Parathyroid adenoma (tissue), 2 donors: ENCODE data around the gene VSTM1.

Experiments
- H2AFZ ChIP-seq: fragments of 300-600 bp; sonication (generic); one replicate; pipeline ENCODE4 v1.7.0; 2017; ENCODE audit warnings: antibody characterized with exemption, mild to moderate bottlenecking
- H3K27ac ChIP-seq: fragments of 300-600 bp; sonication (generic); one replicate; pipeline ENCODE4 v1.7.0; 2017
- H3K27me3 ChIP-seq: fragments of 300-600 bp; sonication (generic); one replicate; pipeline ENCODE4 v1.7.0; 2017; ENCODE audit warnings: low read length; ENCODE audit not compliant: control insufficient read depth, insufficient read depth
- H3K36me3 ChIP-seq: fragments of 300-600 bp; sonication (generic); one replicate; pipeline ENCODE4 v1.7.0; 2017; ENCODE audit warnings: low read length; ENCODE audit not compliant: control insufficient read depth, insufficient read depth
- H3K4me1 ChIP-seq: fragments of 300-600 bp; sonication (generic); one replicate; pipeline ENCODE4 v1.7.0; 2017; ENCODE audit warnings: control low read depth
- H3K4me2 ChIP-seq: fragments of 300-600 bp; sonication (generic); one replicate; pipeline ENCODE4 v1.7.0; 2017; ENCODE audit warnings: low read length
- H3K4me3 ChIP-seq: fragments of 300-600 bp; sonication (generic); one replicate; pipeline ENCODE4 v1.7.0; 2017; ENCODE audit warnings: low read depth, low read length
- H3K79me2 ChIP-seq: fragments of 300-600 bp; sonication (generic); one replicate; pipeline ENCODE4 v1.7.0; 2017; ENCODE audit warnings: control low read depth
- H3K9ac ChIP-seq: fragments of 300-600 bp; sonication (generic); one replicate; pipeline ENCODE4 v1.7.0; 2017; ENCODE audit warnings: mild to moderate bottlenecking
- H3K9me3 ChIP-seq: fragments of 300-600 bp; sonication (generic); one replicate; pipeline ENCODE4 v1.7.0; 2017; ENCODE audit warnings: low read length; ENCODE audit not compliant: control insufficient read depth
- TF ChIP-seq, protein P1 (sequence below): fragments of 300-600 bp; sonication (generic); IDR thresholded peaks from one replicate; pipeline ENCODE4 v1.7.0; 2017; ENCODE audit warnings: antibody characterized with exemption, mild to moderate bottlenecking
- donor health status: primary hyperparathyroidism.

The VSTM1 gene, protein sequence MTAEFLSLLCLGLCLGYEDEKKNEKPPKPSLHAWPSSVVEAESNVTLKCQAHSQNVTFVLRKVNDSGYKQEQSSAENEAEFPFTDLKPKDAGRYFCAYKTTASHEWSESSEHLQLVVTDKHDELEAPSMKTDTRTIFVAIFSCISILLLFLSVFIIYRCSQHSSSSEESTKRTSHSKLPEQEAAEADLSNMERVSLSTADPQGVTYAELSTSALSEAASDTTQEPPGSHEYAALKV

DNA sequence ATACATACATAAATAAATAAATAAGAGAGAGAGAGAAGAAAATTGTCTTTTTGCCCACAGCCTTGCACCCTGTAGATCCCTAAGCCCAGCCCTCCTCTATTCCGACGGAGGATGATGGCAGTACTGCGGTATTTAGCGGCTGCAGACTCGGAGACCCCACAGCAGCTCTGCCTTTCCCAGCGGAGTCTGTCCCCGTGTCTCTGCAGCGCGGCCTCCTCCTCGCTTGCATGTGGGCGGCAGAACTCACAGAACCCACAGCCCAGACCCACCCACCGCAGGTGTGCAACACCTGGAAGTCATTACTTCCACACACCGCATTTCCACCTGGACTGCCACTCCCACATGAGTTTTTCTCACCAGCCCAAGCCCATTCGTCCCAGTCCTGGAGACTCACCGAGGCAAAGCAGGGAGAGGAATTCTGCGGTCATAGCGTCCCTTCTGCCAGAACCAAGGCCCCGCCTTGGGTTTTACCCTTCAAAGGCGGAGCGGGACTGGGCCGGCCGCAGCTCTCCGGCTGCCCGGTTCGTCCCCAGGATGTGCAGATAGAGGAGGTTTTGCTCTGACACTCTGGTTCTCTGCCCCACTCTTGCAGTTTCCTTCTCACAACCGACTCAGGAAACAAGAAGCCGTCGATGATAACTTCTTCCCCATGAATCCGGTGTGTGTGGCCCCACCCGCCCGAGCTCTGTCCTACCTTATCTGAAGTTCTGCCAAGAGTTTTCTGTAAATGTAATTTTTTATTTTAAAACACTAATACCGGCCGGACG lies at the start of gene VSTM1:
Gene VSTM1, minus strand, starts transcription at position 548 of the 767 bp plus-strand sequence. Its CDS starts 120 bp downstream, at position 428.
- Histone ChIP-seq H3K79me2 (no peaks in the 10 kb centered on the region), H3K4me3 (no peak within 1 kb of the TSS), H3K27me3 (no peaks in the 10 kb centered on the region), H3K9ac (no peak within 1 kb of the TSS), H3K9me3 (no peaks in the 10 kb centered on the region), H2AFZ (no peak within 1 kb of the TSS), H3K4me2 (no peak within 1 kb of the TSS), H3K4me1 (no peaks in the 10 kb centered on the region), H3K36me3 (no peaks in the 10 kb centered on the region), H3K27ac (no peak within 1 kb of the TSS)
- TF ChIP-seq, protein P1, sequence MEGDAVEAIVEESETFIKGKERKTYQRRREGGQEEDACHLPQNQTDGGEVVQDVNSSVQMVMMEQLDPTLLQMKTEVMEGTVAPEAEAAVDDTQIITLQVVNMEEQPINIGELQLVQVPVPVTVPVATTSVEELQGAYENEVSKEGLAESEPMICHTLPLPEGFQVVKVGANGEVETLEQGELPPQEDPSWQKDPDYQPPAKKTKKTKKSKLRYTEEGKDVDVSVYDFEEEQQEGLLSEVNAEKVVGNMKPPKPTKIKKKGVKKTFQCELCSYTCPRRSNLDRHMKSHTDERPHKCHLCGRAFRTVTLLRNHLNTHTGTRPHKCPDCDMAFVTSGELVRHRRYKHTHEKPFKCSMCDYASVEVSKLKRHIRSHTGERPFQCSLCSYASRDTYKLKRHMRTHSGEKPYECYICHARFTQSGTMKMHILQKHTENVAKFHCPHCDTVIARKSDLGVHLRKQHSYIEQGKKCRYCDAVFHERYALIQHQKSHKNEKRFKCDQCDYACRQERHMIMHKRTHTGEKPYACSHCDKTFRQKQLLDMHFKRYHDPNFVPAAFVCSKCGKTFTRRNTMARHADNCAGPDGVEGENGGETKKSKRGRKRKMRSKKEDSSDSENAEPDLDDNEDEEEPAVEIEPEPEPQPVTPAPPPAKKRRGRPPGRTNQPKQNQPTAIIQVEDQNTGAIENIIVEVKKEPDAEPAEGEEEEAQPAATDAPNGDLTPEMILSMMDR: no peak

DNA sequence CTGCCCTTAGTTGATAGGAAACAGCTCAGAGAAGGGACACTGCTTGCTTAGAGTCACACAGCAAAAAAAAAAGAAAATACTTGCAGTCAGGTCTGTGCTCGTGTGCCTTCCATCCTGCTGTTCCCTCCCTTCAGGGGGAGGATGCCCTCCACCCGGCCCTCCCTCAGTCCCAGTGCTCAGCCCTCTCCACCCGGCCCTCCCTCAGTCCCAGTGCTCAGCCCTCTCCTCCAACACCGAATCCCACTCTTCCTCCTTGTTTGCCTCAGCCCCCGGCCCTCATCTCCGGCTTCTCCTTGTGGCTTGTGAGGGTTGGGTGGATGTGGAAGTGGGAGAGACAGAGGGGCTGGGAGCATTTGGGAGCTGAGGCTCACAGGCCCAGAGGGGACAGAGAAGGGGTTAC lies 46.0 kb upstream of the VSTM1 start:
- H3K36me3 ChIP-seq: no peaks in the 10 kb centered on the region
- peaks cover 5% of the 10 kb centered on the region for H3K79me2 ChIP-seq
- no peak overlapping the region for H3K4me3 ChIP-seq
- no peak overlapping the region for H3K9ac ChIP-seq
- no peaks in the 10 kb centered on the region for H3K27me3 ChIP-seq
- H3K9me3 ChIP-seq: no peaks in the 10 kb centered on the region
- H3K4me2 ChIP-seq: no peak overlapping the region
- H3K27ac ChIP-seq: no peak overlapping the region
- TF ChIP-seq, protein P1: no peak
- H3K4me1 ChIP-seq: no peaks in the 10 kb centered on the region
- H2AFZ ChIP-seq: no peak overlapping the region

DNA sequence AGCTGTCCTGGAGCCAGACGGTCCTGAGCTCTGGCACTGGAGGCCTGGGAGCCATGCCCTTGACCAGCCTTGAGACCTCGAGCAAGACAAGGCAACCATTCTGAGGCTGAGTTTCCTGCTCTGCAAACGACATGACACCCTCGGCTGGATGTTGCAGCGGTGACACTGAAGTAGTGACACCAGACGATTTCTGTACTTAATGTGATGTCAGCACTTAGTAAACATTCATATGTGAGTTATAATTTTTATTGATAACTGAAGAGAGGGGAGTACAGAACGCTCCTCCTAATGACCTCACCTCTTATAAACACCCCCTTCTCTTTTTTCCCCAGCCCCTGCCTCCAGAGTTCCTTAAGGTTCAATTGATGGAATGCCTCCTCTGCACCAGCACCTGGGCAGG lies 44.8 kb upstream of the VSTM1 start:
- TF ChIP-seq, protein P1: no peak
- H3K36me3 ChIP-seq: no peaks in the 10 kb centered on the region

DNA sequence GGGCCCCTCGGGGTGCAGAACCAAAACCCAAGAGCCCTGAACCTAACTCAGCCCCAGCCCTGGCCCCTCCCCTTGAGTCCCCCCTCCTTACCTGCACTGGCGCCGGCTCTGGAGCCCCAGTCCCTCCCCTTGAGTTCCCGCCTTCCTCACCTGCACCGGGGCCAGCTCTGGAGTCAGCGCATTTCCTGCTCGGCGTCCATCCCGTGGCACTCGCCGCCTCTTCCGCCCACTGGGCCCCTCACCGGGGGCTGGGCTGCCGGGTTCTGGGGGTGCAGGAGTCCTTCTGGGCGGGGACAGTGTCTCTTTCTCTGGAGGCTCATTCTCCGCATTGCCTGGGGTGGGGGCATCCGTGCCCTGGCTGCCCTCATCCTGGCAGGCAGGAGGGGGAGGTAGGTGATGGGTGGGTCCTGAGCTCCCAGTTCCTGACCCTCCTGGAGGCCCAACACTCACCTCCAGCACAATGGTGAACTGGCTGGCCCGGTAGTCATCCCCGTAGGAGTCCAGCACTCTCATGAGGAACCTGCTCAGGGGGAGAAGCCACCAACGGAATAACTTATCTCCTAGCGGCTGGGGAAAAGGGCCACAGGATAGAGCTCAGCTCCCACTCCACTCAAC lies 44.3 kb upstream of the VSTM1 start:
- Histone ChIP-seq H3K27me3 (no peaks in the 10 kb centered on the region), H3K9ac (no peak overlapping the region), H3K9me3 (no peaks in the 10 kb centered on the region), H3K4me2 (no peak overlapping the region), H3K79me2 (peaks cover 13% of the 10 kb centered on the region), H3K27ac (no peak overlapping the region), H3K4me1 (no peaks in the 10 kb centered on the region), H2AFZ (no peak overlapping the region), H3K36me3 (no peaks in the 10 kb centered on the region), H3K4me3 (no peak overlapping the region)
- TF ChIP-seq, protein P1: no peak

More for the DNA sequence above, 44.8 kb upstream of the VSTM1 start:
- H3K4me2 ChIP-seq: no peak overlapping the region
- H2AFZ ChIP-seq: no peak overlapping the region
- H3K9ac ChIP-seq: no peak overlapping the region
- no peaks in the 10 kb centered on the region for H3K27me3 ChIP-seq
- peaks cover 8% of the 10 kb centered on the region for H3K79me2 ChIP-seq
- no peaks in the 10 kb centered on the region for H3K4me1 ChIP-seq
- no peak overlapping the region for H3K27ac ChIP-seq
- no peaks in the 10 kb centered on the region for H3K9me3 ChIP-seq
- H3K4me3 ChIP-seq: no peak overlapping the region
